HG03457 (cell line): ENCODE data around the gene C7.
"Not testable (repeated sequence)": the region's sequence is repeated elsewhere in the genome, so short reads cannot be mapped to it uniquely, and the experiment has no call there.

Experiments used
- ATAC-seq: cut with Tn5 transposase; IDR thresholded peaks from one replicate; pipeline ENCODE4 v1.9.1; 2021; ENCODE audit warnings: moderate number of reproducible peaks; ENCODE audit not compliant: unreplicated experiment

The C7 gene

GRCh38 chr5:40988746-40989510 lies 79.6 kb downstream of the C7 start:
- ATAC-seq: no peak

GRCh38 chr5:40991168-40991980 lies 82.1 kb downstream of the C7 start:
- ATAC-seq: no peak

- no peak for ATAC-seq
Measured at GRCh38 chr5:40991981-40992559, 82.8 kb downstream of the C7 start.

GRCh38 chr5:40995801-40996586 lies 86.7 kb downstream of the C7 start:
- ATAC-seq: no peak

- ATAC-seq: no peak
Measured at GRCh38 chr5:40999142-40999541, 89.8 kb downstream of the C7 start.

GRCh38 chr5:40999966-41000365 lies 90.7 kb downstream of the C7 start:
- no peak for ATAC-seq

GRCh38 chr5:41003670-41004376 lies 94.5 kb downstream of the C7 start:
- no peak for ATAC-seq

- ATAC-seq: no peak
Measured at GRCh38 chr5:41004931-41005330, 95.6 kb downstream of the C7 start.

- ATAC-seq: no peak
Measured at GRCh38 chr5:41009232-41009631, 99.9 kb downstream of the C7 start.

GRCh38 chr5:41010572-41010971 lies 101.3 kb downstream of the C7 start:
- no peak for ATAC-seq

GRCh38 chr5:41012318-41012717 lies 103.0 kb downstream of the C7 start:
- ATAC-seq: no peak

GRCh38 chr5:41022600-41022999 lies 113.3 kb downstream of the C7 start:
- ATAC-seq: not testable (repeated sequence)
